Vagina (tissue), 2 donors: ENCODE data around the gene HOXC12. TPM values are rescaled to one million over a fixed set of nuclear protein-coding genes. Genes with fewer than 3 reads are reported as not detected.
A peak's percentile ranks its signal among the peaks of the same experiment; 100 is the strongest.

Experiments
- DNase-seq, 2 donors: peaks; one replicate each; pipeline ENCODE4 v3.0.0-alpha.2; 2017; ENCODE audit errors: extremely low spot score in 2 of 2
- H3K27ac ChIP-seq: fragments of 200-600 bp; sonication (generic); one replicate; pipeline ENCODE4 v1.5.1; 2019
- H3K27me3 ChIP-seq: fragments of 200-600 bp; sonication (generic); one replicate; pipeline ENCODE4 v1.5.1; 2019
- H3K36me3 ChIP-seq, 2 donors: fragments of 200-600 bp; sonication (generic); one replicate each; pipeline ENCODE4 v1.5.1; 2017 to 2019
- H3K4me1 ChIP-seq: fragments of 200-600 bp; sonication (generic); one replicate; pipeline ENCODE4 v1.5.1; 2019
- H3K4me3 ChIP-seq, 2 donors: fragments of 200-600 bp; sonication (generic); 1 replicate in 1 of 2; 2 replicates in 1 of 2; pipeline ENCODE4 v1.5.1; 2016 to 2019
- H3K9me3 ChIP-seq: fragments of 200-600 bp; sonication (generic); one replicate; pipeline ENCODE4 v1.5.1; 2019
- CTCF ChIP-seq, 3 experiments: fragments of 450-650 bp in 2 of 3; fragments of 200-600 bp in 1 of 3; sonication (generic) in 1 of 3; IDR thresholded peaks; one replicate each; pipeline ENCODE4 v1.5.1; 2017 to 2019; ENCODE audit warnings: antibody characterized with exemption in 3 of 3, mild to moderate bottlenecking in 2 of 3, moderate library complexity in 2 of 3
- POLR2A ChIP-seq, 2 donors: fragments of 450-650 bp; IDR thresholded peaks; one replicate each; pipeline ENCODE4 v1.6.1; 2017; ENCODE audit warnings: antibody characterized with exemption in 2 of 2, mild to moderate bottlenecking in 2 of 2, moderate library complexity in 2 of 2
- POLR2AphosphoS5 ChIP-seq, 2 donors: sonication (generic); formaldehyde crosslinking; IDR thresholded peaks; one replicate each; pipeline ENCODE4 v1.9.0; 2017; ENCODE audit warnings: antibody characterized with exemption in 2 of 2, mild to moderate bottlenecking in 2 of 2, low read depth in 1 of 2; ENCODE audit not compliant: insufficient read depth in 1 of 2
- intact Hi-C: fragments of 100-400 bp; cut with DNase I; formaldehyde crosslinking; loops from one replicate; pipeline ENCODE4 v1.15.1; 2023
- total RNA-seq: library from RNA; depleted of rRNA; stranded (reverse); fragments of >200 nt; gene quantifications from one replicate; pipeline ENCODE4 v1.2.3, GENCODE V29; 2016

HOXC12 gene
- total RNA-seq, 1 donor from 2014 or later: not detected

- no peaks in the 10 kb centered on the region for H3K9me3 ChIP-seq
- intact Hi-C loops: no loop called here
- H3K27me3 ChIP-seq: peaks cover 25% of the 10 kb centered on the region
- H3K4me3 ChIP-seq: peak overlapping the region; percentile 32 to 41
- no peak overlapping the region for H3K27ac ChIP-seq
- DNase-seq: no peak
- peaks cover 20% of the 10 kb centered on the region for H3K4me1 ChIP-seq
- no peak for TF ChIP-seq POLR2AphosphoS5 (IDR thresholded peaks at IDR 0.05; ENCODE audit: insufficient read depth in 1 of 2, low read depth in 1 of 2)
- TF ChIP-seq CTCF (IDR thresholded peaks at IDR 0.05): no peak
- no peak for TF ChIP-seq POLR2A (IDR thresholded peaks at IDR 0.05)
- no peaks in the 10 kb centered on the region for H3K36me3 ChIP-seq
These were observed 18.7 kb downstream of the HOXC12 start for GRCh38 chr12:53973236-53974042.

- Histone ChIP-seq H3K4me3 (peak within 1 kb of the TSS; percentile 32 to 41), H3K9me3 (no peaks in the 10 kb centered on the region), H3K27me3 (peaks cover 25% of the 10 kb centered on the region), H3K27ac (no peak within 1 kb of the TSS), H3K36me3 (no peaks in the 10 kb centered on the region), H3K4me1 (peaks cover 20% of the 10 kb centered on the region)
- intact Hi-C loops: no loop called here
- TF ChIP-seq POLR2AphosphoS5 (IDR thresholded peaks at IDR 0.05; ENCODE audit: insufficient read depth in 1 of 2, low read depth in 1 of 2) (no peak), POLR2A (IDR thresholded peaks at IDR 0.05) (no peak), CTCF (IDR thresholded peaks at IDR 0.05) (no peak)
- DNase-seq: no peak
These were observed 19.7 kb downstream of the HOXC12 start, which contains the start of gene HOTAIR for GRCh38 chr12:53974084-53975063. Gene HOTAIR, minus strand, starts transcription at chr12:53974954.

- Histone ChIP-seq H3K27ac (no peak overlapping the region), H3K4me3 (peak overlapping the region; percentile 32 to 41), H3K36me3 (no peaks in the 10 kb centered on the region), H3K4me1 (peaks cover 20% of the 10 kb centered on the region), H3K9me3 (no peaks in the 10 kb centered on the region), H3K27me3 (peaks cover 25% of the 10 kb centered on the region)
- TF ChIP-seq POLR2AphosphoS5 (IDR thresholded peaks at IDR 0.05; ENCODE audit: insufficient read depth in 1 of 2, low read depth in 1 of 2): no peak
- TF ChIP-seq POLR2A (IDR thresholded peaks at IDR 0.05): no peak
- TF ChIP-seq CTCF (IDR thresholded peaks at IDR 0.05): no peak
- no peak for DNase-seq
- intact Hi-C loops: no loop called here
These were observed 20.4 kb downstream of the HOXC12 start for GRCh38 chr12:53975064-53975471.

GRCh38 chr12:53975479-53976152, 20.9 kb downstream of the HOXC12 start:
- intact Hi-C loops: no loop called here
- no peak for TF ChIP-seq POLR2AphosphoS5 (IDR thresholded peaks at IDR 0.05; ENCODE audit: insufficient read depth in 1 of 2, low read depth in 1 of 2)
- Histone ChIP-seq H3K4me3 (no peak overlapping the region), H3K27me3 (peaks cover 25% of the 10 kb centered on the region), H3K36me3 (no peaks in the 10 kb centered on the region), H3K4me1 (peaks cover 20% of the 10 kb centered on the region), H3K9me3 (no peaks in the 10 kb centered on the region), H3K27ac (no peak overlapping the region)
- no peak for DNase-seq
